Left ventricle myocardium superior (tissue), 1 donor: ENCODE results near the gene DHX58. TPM values are rescaled to one million over a fixed set of nuclear protein-coding genes. Genes with fewer than 3 reads are reported as not detected.

Experiments
- ATAC-seq: fragments of 200-7000 bp; cut with Tn5 transposase; one replicate; pipeline ENCODE4 v1.9.1; 2020; ENCODE audit warnings: mild to moderate bottlenecking, moderate library complexity
- DNase-seq: peaks from one replicate; pipeline ENCODE4 v3.0.0-alpha.2; 2020
- intact Hi-C: fragments of 100-400 bp; cut with micrococcal nuclease; formaldehyde crosslinking; loops from one replicate; pipeline ENCODE4 v1.11.0; 2022
- total RNA-seq: library from RNA; stranded (reverse); fragmentation: NEBNext Ultra II Directional; extraction: Animal tissue kit (Norgen Biotek cat#: 25700); gene quantifications from one replicate; pipeline ENCODE4 v1.2.1, GENCODE V29; 2021
- donor health status: DM: no; HTN: yes; CAD: no; lungs with severe emphysema.

The DHX58 gene
- total RNA-seq, 1 donor from 2014 or later: 3.8 TPM

DNA sequence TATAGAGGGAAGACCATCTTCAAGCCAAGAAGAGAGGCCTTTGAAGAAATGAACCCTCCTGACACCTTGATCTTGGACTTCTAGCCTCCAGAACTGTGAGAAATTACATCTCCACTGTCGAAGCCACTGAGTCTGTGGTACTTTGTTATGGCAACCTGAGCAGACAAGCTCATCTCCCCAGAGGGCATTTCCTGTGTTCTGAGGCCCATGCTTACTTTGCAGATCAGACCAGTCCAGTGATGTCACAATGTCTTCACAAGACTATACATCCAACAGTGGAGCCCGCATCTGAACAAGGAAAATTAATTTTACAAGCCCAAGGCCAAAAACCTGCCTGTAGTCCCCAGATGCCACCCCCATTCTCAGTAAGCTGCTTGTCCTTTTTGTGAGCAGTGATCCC, 47.3 kb downstream of the DHX58 start:
- no peak for DNase-seq
- no peak for ATAC-seq
- intact Hi-C loops: no loop called here

DNA sequence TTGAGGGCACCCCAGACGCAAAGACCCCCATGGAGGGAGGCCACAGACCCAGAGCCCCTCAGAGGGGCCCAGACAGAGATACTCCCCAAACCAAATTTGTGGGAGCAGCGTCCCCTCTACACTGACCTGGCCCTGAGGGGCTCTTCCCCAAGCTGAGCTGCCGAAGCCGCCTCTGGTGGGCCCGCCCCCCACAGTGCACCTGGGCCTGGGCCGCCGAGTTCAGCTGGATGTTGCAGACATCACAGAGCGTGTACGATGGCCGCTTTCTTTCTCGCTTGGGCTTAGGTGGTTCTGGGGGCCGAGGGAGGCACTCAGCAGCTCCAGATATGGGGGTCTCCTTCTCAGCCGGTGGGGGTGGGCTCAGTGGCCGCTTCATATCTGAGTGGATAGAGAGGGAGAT, 49.8 kb downstream of the DHX58 start:
- intact Hi-C loops: no loop called here

DNA sequence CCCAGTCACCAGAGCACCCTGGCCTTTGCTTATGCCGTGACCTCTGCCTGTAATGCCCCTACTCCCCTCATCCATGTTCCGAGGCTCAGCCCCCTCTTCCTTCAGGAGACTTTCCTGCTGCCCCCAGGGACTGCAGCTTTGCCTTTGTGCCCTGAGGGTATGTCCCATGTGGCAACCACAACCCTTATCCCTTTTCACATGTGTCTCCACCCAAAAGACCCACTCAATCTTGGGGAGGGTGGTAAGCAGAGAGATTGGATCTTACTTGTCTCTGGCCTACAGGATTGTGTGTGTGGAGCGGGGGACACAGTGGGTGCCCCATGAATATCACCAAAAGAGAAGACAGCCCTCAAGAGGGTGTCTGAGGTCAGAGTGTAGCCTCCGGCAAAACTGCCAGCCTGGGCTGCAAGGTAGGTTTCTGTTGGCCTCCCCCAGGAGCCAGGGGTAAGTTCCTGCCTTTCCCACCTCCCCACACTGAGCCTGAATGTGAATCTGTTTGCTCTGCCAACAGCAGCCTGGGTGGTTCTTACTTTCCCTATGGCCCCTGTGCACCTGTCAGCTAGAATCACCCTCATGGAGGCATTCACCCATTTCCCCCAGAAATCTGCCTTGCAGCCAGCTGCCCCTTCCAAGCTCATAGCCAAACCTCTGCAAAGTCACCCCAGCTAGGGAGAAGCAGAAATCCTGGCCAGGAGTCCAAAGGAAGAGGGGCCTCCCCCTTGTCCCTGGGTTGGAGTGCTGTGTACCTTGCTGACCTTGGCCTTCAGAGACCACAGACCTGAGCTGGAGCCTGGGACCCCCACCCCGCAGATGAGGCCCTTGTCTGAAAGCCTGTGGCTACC, 50.6 kb downstream of the DHX58 start:
- no peak for ATAC-seq
- intact Hi-C loops: no loop called here

More for the DNA sequence above, 49.8 kb downstream of the DHX58 start:
- DNase-seq: no peak
- no peak for ATAC-seq

DNA sequence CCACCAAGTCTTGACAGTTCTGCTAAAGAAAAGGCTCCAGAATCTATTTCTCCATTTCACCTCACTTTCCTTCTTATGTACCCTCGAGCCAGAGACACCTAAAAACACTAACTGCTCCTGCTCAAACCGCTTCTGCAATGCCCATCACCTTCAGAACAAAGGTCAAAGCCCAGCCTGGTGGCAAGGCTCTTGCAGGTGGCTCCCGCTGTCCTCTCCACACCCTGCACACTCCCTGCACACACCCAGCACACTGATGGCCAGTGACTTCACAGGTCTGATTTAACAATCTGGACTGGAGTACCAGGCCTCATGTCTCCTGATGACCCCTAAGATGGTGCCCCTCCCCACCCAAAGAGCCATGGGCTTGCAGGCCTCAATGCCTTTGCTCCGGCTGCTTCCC, 52.3 kb downstream of the DHX58 start:
- intact Hi-C loops: no loop called here
- ATAC-seq: no peak
- DNase-seq: no peak

More for the DNA sequence above, 50.6 kb downstream of the DHX58 start:
- no peak for DNase-seq

DNA sequence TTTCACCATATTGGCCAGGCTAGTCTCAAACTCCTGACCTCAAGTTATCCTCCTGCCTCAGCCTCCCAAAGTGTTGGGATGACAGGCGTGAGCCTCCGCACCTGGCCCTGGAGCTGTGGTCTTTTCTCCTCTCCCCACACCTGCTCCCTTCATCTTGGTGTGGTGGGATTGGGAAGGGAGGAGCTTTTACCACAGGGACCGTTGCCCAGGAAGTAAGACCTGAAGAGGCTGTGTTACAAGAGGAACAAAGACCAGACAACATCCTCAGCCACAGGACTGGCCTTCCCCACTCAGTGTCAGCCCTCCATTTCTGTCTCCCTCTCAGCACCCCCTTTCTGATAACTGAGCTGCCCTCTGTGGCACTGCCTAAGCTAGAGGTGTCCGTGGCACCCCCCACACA, 52.7 kb downstream of the DHX58 start:
- no peak for ATAC-seq

DNA sequence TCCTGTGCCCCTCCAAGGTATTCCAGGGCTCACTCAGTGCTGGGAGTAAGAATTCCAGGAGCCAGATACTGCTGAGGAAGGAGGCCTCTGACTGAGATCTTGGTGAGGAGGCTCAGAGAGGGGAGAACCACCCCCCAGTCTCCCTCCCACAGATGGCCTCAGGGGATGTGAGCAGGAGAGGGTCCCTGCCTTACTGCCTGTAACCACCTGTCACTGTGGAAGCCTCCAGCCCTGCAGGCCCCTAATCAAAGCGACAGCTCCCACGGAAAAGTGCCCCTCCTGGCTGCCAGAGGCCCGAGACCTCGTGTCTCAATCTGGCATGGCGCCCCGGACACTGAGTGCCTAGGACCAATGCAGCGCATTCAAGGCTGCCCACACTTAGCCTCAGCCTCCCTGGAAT, 54.5 kb downstream of the DHX58 start:
- ATAC-seq (no peak), DNase-seq (no peak)
- intact Hi-C loops: no loop called here

More for the DNA sequence above, 52.7 kb downstream of the DHX58 start:
- intact Hi-C loops: no loop called here
- no peak for DNase-seq

DNA sequence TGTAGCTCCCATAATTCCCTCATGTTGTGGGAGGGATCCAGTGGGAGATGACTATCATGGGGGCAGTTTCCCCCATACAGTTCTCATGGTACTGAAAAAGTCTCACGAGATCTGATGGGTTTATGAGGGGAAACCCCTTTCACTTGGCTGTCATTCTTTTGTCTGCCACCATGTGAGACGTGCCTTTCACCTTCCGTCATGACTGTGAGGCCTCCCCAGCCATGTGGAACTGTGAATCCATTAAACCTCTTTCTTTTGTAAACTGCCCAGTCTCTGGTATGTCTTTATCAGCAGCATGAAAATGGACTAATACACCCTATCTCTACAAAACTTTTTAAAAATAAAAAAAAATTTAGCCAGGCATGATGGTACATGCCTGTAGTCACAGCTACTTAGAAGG, 55.9 kb downstream of the DHX58 start:
- DNase-seq (no peak), ATAC-seq (no peak)
- intact Hi-C loops: no loop called here

DNA sequence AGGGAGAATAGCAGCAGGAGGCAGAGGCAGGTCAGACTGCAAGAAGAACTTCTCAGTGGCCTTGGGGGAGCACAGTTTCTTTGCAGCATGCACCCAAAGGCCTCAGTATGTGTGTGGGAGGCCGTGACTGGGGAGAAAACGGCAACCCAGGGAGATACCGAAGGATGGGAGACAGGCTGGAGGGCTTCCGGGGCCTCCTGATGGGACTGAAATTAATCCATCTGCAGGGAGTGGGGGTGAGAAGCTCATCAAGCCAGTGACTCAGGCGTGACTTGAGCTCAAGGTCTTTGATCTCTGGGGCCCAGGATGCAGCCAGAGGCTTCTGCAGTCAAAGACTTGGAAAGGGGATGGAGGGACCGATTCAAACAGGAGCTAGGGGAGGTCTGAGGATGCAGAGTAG, 57.0 kb downstream of the DHX58 start:
- ATAC-seq (no peak), DNase-seq (no peak)
- intact Hi-C loops: no loop called here

DNA sequence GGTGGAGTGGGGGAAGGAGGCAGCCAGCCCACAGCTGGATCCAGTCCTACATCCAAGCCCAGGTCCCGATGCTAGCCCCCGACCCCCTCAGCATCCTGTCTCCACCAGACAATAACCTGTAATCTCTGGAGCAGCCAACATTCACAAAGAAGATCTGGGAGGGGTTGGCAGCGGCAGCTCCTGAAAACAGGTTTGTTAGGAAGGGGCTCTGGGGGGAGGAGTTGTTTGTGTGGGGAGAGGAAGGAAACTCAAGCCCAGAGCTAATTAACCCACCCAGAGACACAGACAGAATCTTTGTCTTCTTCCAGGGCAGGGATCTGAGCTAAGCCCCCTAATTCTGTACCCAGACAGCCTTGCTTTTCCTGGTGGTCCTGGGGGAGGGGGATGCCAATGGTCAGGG, 57.5 kb downstream of the DHX58 start:
- DNase-seq (no peak), ATAC-seq (no peak)
- intact Hi-C loops: no loop called here

DNA sequence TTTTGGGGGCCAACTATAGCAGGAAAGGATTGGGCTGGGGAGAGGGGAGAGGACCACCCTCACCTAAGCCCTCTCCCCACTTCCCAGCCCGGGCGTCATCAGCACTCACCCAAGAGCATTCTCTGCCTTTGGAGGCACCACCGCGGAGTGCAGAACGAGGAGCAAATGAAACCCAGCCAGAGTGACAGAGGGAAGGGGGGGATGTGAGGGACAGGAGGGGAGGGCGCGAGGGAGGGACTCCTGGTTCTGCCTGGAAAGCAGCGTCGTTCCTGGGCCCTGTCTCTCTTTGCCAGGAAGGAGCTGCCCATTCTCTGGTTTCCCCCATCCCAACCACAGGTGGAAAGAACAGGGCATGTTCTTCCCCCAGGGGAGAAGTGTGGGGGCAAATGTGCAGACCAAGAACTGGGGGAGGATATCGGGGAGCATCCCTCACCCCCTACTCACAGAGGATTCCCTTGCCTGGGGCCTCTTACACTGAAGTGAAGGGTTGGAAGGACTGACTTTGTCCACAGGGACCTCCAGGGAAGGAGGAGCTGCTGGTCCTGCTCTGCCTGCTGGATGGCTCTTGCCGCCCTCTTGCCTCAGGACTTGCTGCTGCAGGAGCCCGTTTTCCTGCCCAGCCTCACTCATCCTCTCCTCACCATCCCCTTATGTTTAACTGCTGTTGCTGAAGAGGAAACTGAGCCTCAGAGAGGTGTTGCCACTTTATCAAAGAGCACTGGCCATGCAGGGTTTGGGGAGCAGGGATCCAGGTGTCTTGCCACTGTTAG, 58.6 kb downstream of the DHX58 start:
- intact Hi-C loops: no loop called here
- ATAC-seq (no peak), DNase-seq (no peak)

DNA sequence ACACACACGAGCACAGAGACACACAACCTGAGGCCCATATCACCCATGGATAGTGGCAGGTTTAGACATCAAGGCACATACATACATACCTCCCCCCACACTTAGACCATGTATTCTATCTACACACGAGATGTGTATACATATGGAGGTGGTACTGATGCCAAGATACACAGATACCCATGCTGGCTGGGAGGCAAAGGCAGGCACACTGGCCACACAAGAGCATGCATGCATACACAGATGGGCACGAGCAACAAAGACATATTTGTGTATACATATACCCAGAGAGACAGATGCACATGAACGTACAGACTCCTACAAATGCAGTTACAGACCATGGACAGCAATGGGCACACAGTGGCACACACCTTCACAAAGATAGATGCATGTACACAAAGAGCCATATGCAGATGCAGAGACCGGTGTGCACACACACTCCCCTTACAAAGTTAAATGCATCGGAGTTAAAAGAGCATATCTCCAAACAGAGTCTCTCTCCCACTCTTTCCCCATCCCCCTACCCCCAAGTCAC, 60.1 kb downstream of the DHX58 start:
- intact Hi-C loops: no loop called here
- DNase-seq (no peak), ATAC-seq (no peak)

DNA sequence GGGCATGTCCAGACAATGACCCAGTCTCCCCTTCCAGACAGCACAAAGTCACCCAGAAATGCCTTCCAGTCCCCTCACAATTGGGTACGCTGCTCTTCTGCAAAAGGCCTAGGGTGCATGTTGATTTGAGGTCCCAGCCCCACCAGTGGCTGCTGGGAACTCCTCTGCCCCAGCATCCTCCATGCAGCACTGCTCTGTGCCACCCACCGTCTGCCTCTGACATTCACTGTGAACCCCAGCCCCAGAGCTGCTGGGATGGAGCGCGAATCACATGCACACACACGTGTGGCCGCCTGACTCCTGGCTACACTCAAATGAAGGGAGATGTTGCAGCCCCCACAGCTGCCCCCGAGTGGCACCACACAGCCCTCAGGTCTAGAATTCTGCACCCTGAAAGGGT, 60.9 kb downstream of the DHX58 start:
- intact Hi-C loops: no loop called here
- DNase-seq (no peak), ATAC-seq (no peak)

Other genes starting within 250 kb of the DHX58 start
- gene KLHL11, start 247.3 kb downstream of the DHX58 start, total RNA-seq: 3.5 TPM
- gene ACLY, start 193.8 kb downstream of the DHX58 start, total RNA-seq: 24.5 TPM
- gene ODAD4, start 182.1 kb downstream of the DHX58 start, total RNA-seq: 0.52 TPM
- gene CNP, start 145.9 kb downstream of the DHX58 start, total RNA-seq: 28.6 TPM
- 76.6 TPM for gene DNAJC7, start 95.3 kb downstream of the DHX58 start, total RNA-seq
- 44.8 TPM for gene NKIRAS2, start 92.6 kb downstream of the DHX58 start, total RNA-seq
- gene C17orf113, start 62.1 kb downstream of the DHX58 start, total RNA-seq: 0.52 TPM
- 0.20 TPM for gene ZNF385C, start 14.2 kb downstream of the DHX58 start, total RNA-seq
- gene KAT2A, start 8.7 kb upstream of the DHX58 start, total RNA-seq: 26.1 TPM
- 0.12 TPM for gene HSPB9, start 10.1 kb upstream of the DHX58 start, total RNA-seq
- gene RAB5C, start 42.3 kb upstream of the DHX58 start, total RNA-seq: 47.1 TPM
- 0.15 TPM for gene KCNH4, start 68.4 kb upstream of the DHX58 start, total RNA-seq
- not detected for gene HCRT, start 72.7 kb upstream of the DHX58 start, total RNA-seq
- 7.0 TPM for gene GHDC, start 81.8 kb upstream of the DHX58 start, total RNA-seq
- gene STAT5B, start 163.7 kb upstream of the DHX58 start, total RNA-seq: 33.4 TPM
- gene STAT5A, start 175.8 kb upstream of the DHX58 start, total RNA-seq: 13.8 TPM